Tibial nerve (tissue), 4 donors: Measurements from ENCODE around the gene SUCLG2. TPM values are rescaled to one million over a fixed set of nuclear protein-coding genes. Genes with fewer than 3 reads are reported as not detected.

Experiments used
- DNase-seq, 2 donors: peaks; one replicate each; pipeline ENCODE4 v3.0.0-alpha.2; 2019; ENCODE audit warnings: low spot score in 2 of 2
- H3K27ac ChIP-seq, 4 donors: fragments of 200-600 bp; sonication (generic) in 3 of 4; one replicate each; pipeline ENCODE4 v1.5.1; 2017 to 2019; ENCODE audit warnings: mild to moderate bottlenecking in 1 of 4
- H3K27me3 ChIP-seq, 2 donors: fragments of 200-600 bp; sonication (generic) in 1 of 2; one replicate each; pipeline versions ENCODE4 v1.5.1 to v1.6.0; 2017 to 2019
- H3K36me3 ChIP-seq, 3 donors: fragments of 200-600 bp; sonication (generic); one replicate each; pipeline ENCODE4 v1.5.1; 2018 to 2019
- H3K4me1 ChIP-seq, 4 donors: fragments of 200-600 bp; sonication (generic) in 3 of 4; one replicate each; pipeline ENCODE4 v1.5.1; 2017 to 2019
- H3K4me3 ChIP-seq, 4 donors: fragments of 200-600 bp; sonication (generic) in 3 of 4; one replicate each; pipeline ENCODE4 v1.5.1; 2017 to 2019; ENCODE audit warnings: mild to moderate bottlenecking in 1 of 4, moderate library complexity in 1 of 4
- H3K9me3 ChIP-seq, 4 donors: fragments of 200-600 bp; sonication (generic) in 3 of 4; one replicate each; pipeline ENCODE4 v1.5.1; 2017 to 2019
- CTCF ChIP-seq, 5 experiments: fragments of 200-600 bp in 3 of 5; fragments of 450-650 bp in 2 of 5; sonication (generic) in 3 of 5; IDR thresholded peaks; one replicate each; pipeline ENCODE4 v1.5.1; 2016 to 2019; ENCODE audit warnings: antibody characterized with exemption in 5 of 5, mild to moderate bottlenecking in 3 of 5, moderate library complexity in 2 of 5
- EP300 ChIP-seq, 2 donors: sonication (generic); formaldehyde crosslinking; IDR thresholded peaks; one replicate each; pipeline ENCODE4 v1.6.1; 2017; ENCODE audit warnings: antibody characterized with exemption in 2 of 2, mild to moderate bottlenecking in 1 of 2
- POLR2A ChIP-seq, 2 donors: fragments of 450-650 bp; IDR thresholded peaks; one replicate each; pipeline ENCODE4 v1.6.1; 2017; ENCODE audit warnings: antibody characterized with exemption in 2 of 2, mild to moderate bottlenecking in 2 of 2, moderate library complexity in 2 of 2
- WGBS, 2 donors: methylation state at CpG; one replicate each; pipeline ENCODE4 v1.1.5; 2018; 5-methylcytosine and 5-hydroxymethylcytosine counted together
- total RNA-seq, 4 donors: library from RNA; depleted of rRNA; stranded (reverse); fragments of >200 nt; gene quantifications; one replicate each; pipeline ENCODE4 v1.1.0, GENCODE V29; 2016

The SUCLG2 gene
- total RNA-seq, 4 donors from 2014 or later = 28.0 to 52.8 (median 42.7) TPM

- no peaks in the 10 kb centered on the region for H3K27me3 ChIP-seq
- H3K36me3 ChIP-seq = peaks cover 0 to 7% (median 0%) of the 10 kb centered on the region in 3 donors
- TF ChIP-seq POLR2A (IDR thresholded peaks at IDR 0.05) (no peak), EP300 (IDR thresholded peaks at IDR 0.05) (no peak), CTCF (IDR thresholded peaks at IDR 0.05) (no peak)
- no peak overlapping the region for H3K4me3 ChIP-seq
- no peak overlapping the region for H3K27ac ChIP-seq
- peaks cover 0 to 6% (median 0%) of the 10 kb centered on the region in 4 donors for H3K4me1 ChIP-seq
- DNase-seq = no peak
- no peaks in the 10 kb centered on the region for H3K9me3 ChIP-seq
- 92 to 96% methylated on average over 1 of the region's 1 CpG for WGBS, 2 donors
Observed at GRCh38 chr3:67487564-67488114, 166.8 kb downstream of the SUCLG2 start.

GRCh38 chr3:67486883-67487282 is 167.5 kb downstream of the SUCLG2 start:
- no peak for TF ChIP-seq POLR2A (IDR thresholded peaks at IDR 0.05)
- no peak for TF ChIP-seq CTCF (IDR thresholded peaks at IDR 0.05)
- no peak for TF ChIP-seq EP300 (IDR thresholded peaks at IDR 0.05)
- WGBS, 2 donors = 66 to 69% methylated on average over 1 of the region's 1 CpG
- Histone ChIP-seq H3K4me3 (no peak overlapping the region), H3K9me3 (no peaks in the 10 kb centered on the region), H3K27ac (no peak overlapping the region), H3K36me3 (peaks cover 0 to 5% (median 0%) of the 10 kb centered on the region in 3 donors), H3K27me3 (no peaks in the 10 kb centered on the region), H3K4me1 (peaks cover 0 to 6% (median 0%) of the 10 kb centered on the region in 4 donors)
- DNase-seq = no peak

DNA sequence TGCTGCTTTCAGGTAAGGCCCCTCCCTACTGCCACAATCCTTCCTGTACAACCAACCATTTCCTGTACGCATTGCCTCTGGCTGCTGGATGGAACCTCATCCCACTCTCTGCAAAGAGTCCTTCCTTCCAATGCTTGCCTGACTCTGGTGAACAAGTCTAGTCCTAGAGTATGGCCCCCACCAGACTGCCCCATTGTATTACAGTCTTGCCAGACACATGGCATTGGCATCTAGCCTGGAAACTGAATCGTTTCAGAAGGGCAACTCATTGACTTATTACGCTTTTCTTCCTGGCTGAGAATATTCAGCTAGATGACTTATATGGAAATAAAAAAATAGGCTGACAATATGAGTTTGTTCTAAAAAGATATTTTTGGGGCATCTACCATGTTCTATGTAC is 170.3 kb downstream of the SUCLG2 start:
- H3K27me3 ChIP-seq = no peaks in the 10 kb centered on the region
- no peak for DNase-seq
- no peak overlapping the region for H3K4me3 ChIP-seq
- TF ChIP-seq POLR2A (IDR thresholded peaks at IDR 0.05) = no peak
- TF ChIP-seq CTCF (IDR thresholded peaks at IDR 0.05) = no peak
- TF ChIP-seq EP300 (IDR thresholded peaks at IDR 0.05) = no peak
- peaks cover 0 to 4% (median 0%) of the 10 kb centered on the region in 3 donors for H3K36me3 ChIP-seq
- peaks cover 0 to 6% (median 0%) of the 10 kb centered on the region in 4 donors for H3K4me1 ChIP-seq
- WGBS, 2 donors = 62 to 72% methylated on average over 3 of the region's 3 CpGs
- H3K9me3 ChIP-seq = no peaks in the 10 kb centered on the region
- no peak overlapping the region for H3K27ac ChIP-seq

DNA sequence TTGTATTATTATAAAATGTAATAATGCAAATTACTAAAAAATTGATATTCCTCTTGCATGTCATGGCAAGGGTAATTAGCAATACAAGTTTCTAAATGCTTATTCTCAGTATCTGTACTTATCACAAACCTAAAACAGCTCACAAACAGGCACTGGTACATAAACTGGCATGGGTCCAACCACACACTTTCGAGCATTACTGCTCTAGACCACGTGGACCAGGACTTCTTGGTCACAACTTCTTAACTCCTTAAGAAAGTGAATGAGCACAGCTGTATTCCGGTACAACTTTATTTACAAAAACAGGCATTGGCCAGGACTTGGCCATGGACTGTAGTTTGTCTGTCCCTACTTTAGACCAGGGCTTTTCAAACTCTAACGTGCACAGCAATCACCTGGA is 173.3 kb downstream of the SUCLG2 start:
- Histone ChIP-seq H3K4me3 (no peak overlapping the region), H3K27ac (no peak overlapping the region), H3K4me1 (no peaks in the 10 kb centered on the region), H3K36me3 (peaks cover 0 to 12% (median 0%) of the 10 kb centered on the region in 3 donors), H3K27me3 (no peaks in the 10 kb centered on the region), H3K9me3 (no peaks in the 10 kb centered on the region)
- no peak for DNase-seq
- TF ChIP-seq CTCF (IDR thresholded peaks at IDR 0.05) (no peak), POLR2A (IDR thresholded peaks at IDR 0.05) (no peak), EP300 (IDR thresholded peaks at IDR 0.05) (no peak)
- WGBS, 2 donors = 70 to 78% methylated on average over 4 of the region's 4 CpGs

DNA sequence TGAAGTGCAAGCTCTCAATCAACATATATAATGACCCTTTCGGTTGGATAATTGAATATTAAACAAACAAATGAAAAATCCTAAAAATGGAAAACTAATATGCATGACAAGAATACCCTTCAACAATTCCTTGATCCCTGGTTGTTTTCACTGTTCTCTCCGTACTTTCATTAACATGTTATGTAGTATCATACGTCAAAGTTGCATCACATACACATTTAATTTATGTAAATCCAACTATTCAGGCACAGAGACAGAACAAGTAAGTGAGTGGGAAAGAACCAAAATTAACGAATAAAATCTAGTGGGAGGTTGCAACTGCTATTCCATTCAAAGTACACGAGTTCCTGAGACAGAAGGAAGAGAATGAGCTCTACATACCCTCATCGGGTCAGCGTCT is 176.0 kb downstream of the SUCLG2 start:
- H3K27me3 ChIP-seq = no peaks in the 10 kb centered on the region
- H3K36me3 ChIP-seq = peaks cover 0 to 8% (median 0%) of the 10 kb centered on the region in 3 donors
- no peak for TF ChIP-seq EP300 (IDR thresholded peaks at IDR 0.05)
- TF ChIP-seq POLR2A (IDR thresholded peaks at IDR 0.05) = no peak
- TF ChIP-seq CTCF (IDR thresholded peaks at IDR 0.05) = no peak
- no peaks in the 10 kb centered on the region for H3K9me3 ChIP-seq
- no peaks in the 10 kb centered on the region for H3K4me1 ChIP-seq
- 85 to 93% methylated on average over 7 of the region's 7 CpGs for WGBS, 2 donors
- H3K27ac ChIP-seq = no peak overlapping the region
- DNase-seq = no peak
- no peak overlapping the region for H3K4me3 ChIP-seq
